H9 (cell line): ENCODE data around the gene P2RY8. TPM values are rescaled to one million over a fixed set of nuclear protein-coding genes. Genes with fewer than 3 reads are reported as not detected.

Source experiments
- DNase-seq: peaks from one replicate; pipeline ENCODE4 v3.0.0-alpha.2; 2017
- H2AFZ ChIP-seq: one replicate; pipeline ENCODE4 v1.6.1; 2013; ENCODE audit warnings: mild to moderate bottlenecking, low read length, control low read depth, moderate library complexity
- H2AK5ac ChIP-seq: 2 replicates; pipeline ENCODE4 v1.6.1; 2013; ENCODE audit warnings: low read length, control low read depth, mixed read lengths; ENCODE audit not compliant: insufficient read length
- H2BK120ac ChIP-seq: one replicate; pipeline ENCODE4 v1.6.1; 2013; ENCODE audit warnings: low read depth, mild to moderate bottlenecking, low read length, control low read depth, inconsistent platforms; ENCODE audit not compliant: poor library complexity, severe bottlenecking
- H2BK12ac ChIP-seq: 2 replicates; pipeline ENCODE4 v1.6.1; 2013; ENCODE audit warnings: low read length, control low read depth, mixed read lengths, low read depth; ENCODE audit not compliant: insufficient read length
- H2BK15ac ChIP-seq: 2 replicates; pipeline ENCODE4 v1.6.1; 2013; ENCODE audit warnings: low read depth, low read length, control low read depth
- H2BK20ac ChIP-seq: one replicate; pipeline ENCODE4 v1.6.1; 2013; ENCODE audit warnings: low read depth, mild to moderate bottlenecking, low read length, control low read depth, inconsistent platforms; ENCODE audit not compliant: poor library complexity, severe bottlenecking
- H2BK5ac ChIP-seq: 2 replicates; pipeline ENCODE4 v1.6.1; 2013; ENCODE audit warnings: low read length, control low read depth, mixed read lengths; ENCODE audit not compliant: insufficient read length
- H3K14ac ChIP-seq: 2 replicates; pipeline ENCODE4 v1.6.1; 2013; ENCODE audit warnings: low read length, control low read depth; ENCODE audit not compliant: insufficient read depth
- H3K18ac ChIP-seq: 2 replicates; pipeline ENCODE4 v1.6.1; 2013; ENCODE audit warnings: low read depth, mild to moderate bottlenecking, mixed read lengths, low read length, control low read depth; ENCODE audit not compliant: insufficient read length
- H3K23ac ChIP-seq: 2 replicates; pipeline ENCODE4 v1.6.1; 2013; ENCODE audit warnings: low read length, control low read depth, mixed read lengths, low read depth; ENCODE audit not compliant: insufficient read length
- H3K23me2 ChIP-seq: 2 replicates; pipeline ENCODE4 v1.6.1; 2013; ENCODE audit warnings: low read depth, mild to moderate bottlenecking, mixed read lengths, low read length, control low read depth; ENCODE audit not compliant: insufficient read length, poor library complexity, severe bottlenecking
- H3K27ac ChIP-seq: 2 replicates; pipeline ENCODE4 v1.5.1; 2013; ENCODE audit warnings: low read length, control low read depth, mixed read lengths, low read depth; ENCODE audit not compliant: insufficient read length
- H3K27me3 ChIP-seq: 2 replicates; pipeline ENCODE4 v1.6.1; 2013; ENCODE audit warnings: low read length, control low read depth, inconsistent platforms; ENCODE audit not compliant: insufficient read depth
- H3K4ac ChIP-seq: 2 replicates; pipeline ENCODE4 v1.6.1; 2013; ENCODE audit warnings: low read depth, mild to moderate bottlenecking, control low read depth, inconsistent platforms, low read length, moderate library complexity
- H3K4me1 ChIP-seq: 2 replicates; pipeline ENCODE4 v1.6.1; 2013; ENCODE audit warnings: low read length, control low read depth, inconsistent platforms; ENCODE audit not compliant: insufficient read depth
- H3K4me2 ChIP-seq: 2 replicates; pipeline ENCODE4 v1.6.1; 2013; ENCODE audit warnings: low read length, control low read depth, mixed read lengths; ENCODE audit not compliant: insufficient read length, insufficient read depth
- H3K56ac ChIP-seq: 2 replicates; pipeline ENCODE4 v1.6.1; 2013; ENCODE audit warnings: low read depth, mild to moderate bottlenecking, mixed read lengths, low read length, control low read depth; ENCODE audit not compliant: insufficient read length
- H3K79me1 ChIP-seq: 2 replicates; pipeline ENCODE4 v1.6.1; 2013; ENCODE audit warnings: low read depth, mild to moderate bottlenecking, moderate library complexity, low read length, control low read depth, inconsistent platforms; ENCODE audit not compliant: insufficient read depth, poor library complexity, severe bottlenecking
- H3K79me2 ChIP-seq: 2 replicates; pipeline ENCODE4 v1.6.1; 2013; ENCODE audit warnings: low read length, control low read depth, inconsistent platforms; ENCODE audit not compliant: insufficient read depth
- H3K9ac ChIP-seq: 2 replicates; pipeline ENCODE4 v1.6.1; 2013; ENCODE audit warnings: low read length, control low read depth, mixed read lengths; ENCODE audit not compliant: insufficient read length; ENCODE audit errors: extremely low read depth
- H3K9me3 ChIP-seq: one replicate; pipeline ENCODE4 v1.6.1; 2013; ENCODE audit warnings: low read depth, low read length, inconsistent platforms; ENCODE audit not compliant: control insufficient read depth
- H3T11ph ChIP-seq: one replicate; pipeline ENCODE4 v1.6.1; 2013; ENCODE audit warnings: mild to moderate bottlenecking, low read length, control low read depth, inconsistent platforms
- H4K20me1 ChIP-seq: one replicate; pipeline ENCODE4 v1.6.1; 2013; ENCODE audit not compliant: control insufficient read depth, insufficient read length, insufficient read depth
- H4K5ac ChIP-seq: 2 replicates; pipeline ENCODE4 v1.6.1; 2013; ENCODE audit warnings: low read depth, mild to moderate bottlenecking, mixed read lengths, low read length, control low read depth; ENCODE audit not compliant: insufficient read length
- H4K8ac ChIP-seq: replicated peaks from 2 replicates; pipeline ENCODE4 v1.6.1; 2013; ENCODE audit warnings: low read length, control low read depth, mixed read lengths, low read depth; ENCODE audit not compliant: insufficient read length
- H4K91ac ChIP-seq: 2 replicates; pipeline ENCODE4 v1.6.1; 2013; ENCODE audit warnings: low read depth, mild to moderate bottlenecking, moderate library complexity, mixed read lengths, low read length, control low read depth; ENCODE audit not compliant: insufficient read length
- H3K27ac Mint-ChIP-seq, 3 experiments: 2 replicates in 2 of 3; 3 replicates in 1 of 3; pipeline ENCODE4 v1.8.0; 2020 to 2021; ENCODE audit warnings: mixed read lengths in 3 of 3, mild to moderate bottlenecking in 1 of 3, moderate library complexity in 1 of 3
- H3K27me3 Mint-ChIP-seq: 2 replicates; pipeline ENCODE4 v1.8.0; 2021; ENCODE audit warnings: low read depth, mild to moderate bottlenecking, moderate library complexity, mixed read lengths
- H3K36me3 Mint-ChIP-seq, 3 experiments: 2 replicates in 2 of 3; 3 replicates in 1 of 3; pipeline ENCODE4 v1.8.0; 2020 to 2021; ENCODE audit warnings: low read depth in 3 of 3, mixed read lengths in 3 of 3; ENCODE audit not compliant: insufficient read depth in 1 of 3
- H3K4me1 Mint-ChIP-seq, 2 experiments: 2 replicates each; pipeline ENCODE4 v1.8.0; 2020; ENCODE audit warnings: mixed read lengths in 2 of 2
- H3K4me3 Mint-ChIP-seq, 2 experiments: 2 replicates in 1 of 2; 3 replicates in 1 of 2; pipeline ENCODE4 v1.8.0; 2020 to 2021; ENCODE audit warnings: mild to moderate bottlenecking in 2 of 2, mixed read lengths in 2 of 2, moderate library complexity in 1 of 2
- H3K9me3 Mint-ChIP-seq, 2 experiments: 2 replicates in 1 of 2; 3 replicates in 1 of 2; pipeline ENCODE4 v1.8.0; 2020; ENCODE audit warnings: mild to moderate bottlenecking in 2 of 2, mixed read lengths in 2 of 2, moderate library complexity in 1 of 2
- CTCF ChIP-seq: fragments of 200-600 bp; sonication (generic); conservative IDR thresholded peaks from 3 replicates; pipeline ENCODE4 v1.8.0; 2021; ENCODE audit warnings: antibody characterized with exemption, mild to moderate bottlenecking
- WGBS: extraction: QIAGEN DNeasy Blood & Tissue Kit; methylation state at CpG from one replicate; pipeline ENCODE4 v1.1.7; 2013; ENCODE audit warnings: missing lambda C conversion rate, low lambda C conversion rate, mixed read lengths; ENCODE audit not compliant: insufficient read length; ENCODE audit errors: extremely low coverage; 5-methylcytosine and 5-hydroxymethylcytosine counted together
- total RNA-seq: library from RNA; stranded (reverse); gene quantifications from 2 replicates; pipeline ENCODE4 v1.2.1, GENCODE V29; 2021

Gene P2RY8
- total RNA-seq, 1 experiment from 2014 or later: not detected

GRCh38 chrX:1493877-1494510 lies 43.0 kb downstream of the P2RY8 start:
- Histone ChIP-seq H3T11ph (no peak overlapping the region), H3K4me2 (peak overlapping the region; percentile 51), H2AK5ac (no peak overlapping the region), H2BK5ac (no peak overlapping the region), H3K56ac (no peak overlapping the region), H3K27ac (no peak overlapping the region), H2BK20ac (no peak overlapping the region), H3K27me3 (no peaks in the 10 kb centered on the region), H2BK120ac (no peak overlapping the region), H2BK15ac (no peak overlapping the region), H3K9me3 (no peaks in the 10 kb centered on the region), H3K23me2 (no peaks in the 10 kb centered on the region), H4K20me1 (no peaks in the 10 kb centered on the region), H3K79me2 (no peaks in the 10 kb centered on the region), H4K8ac (no peak overlapping the region), H3K4me1 (no peaks in the 10 kb centered on the region), H3K79me1 (no peaks in the 10 kb centered on the region), H3K23ac (no peak overlapping the region), H4K91ac (no peak overlapping the region), H3K18ac (no peak overlapping the region), H3K14ac (peak overlapping the region; percentile 61; the same call in 1 of the 2 replicates), H2AFZ (peak overlapping the region; percentile 76), H3K9ac (no peak overlapping the region), H4K5ac (no peak overlapping the region), H3K4ac (no peak overlapping the region), H2BK12ac (no peak overlapping the region)
- Mint-ChIP-seq H3K9me3 (peaks cover 16 to 19% of the 10 kb centered on the region in 2 experiments), H3K4me3 (peak overlapping the region in 1 of 2 experiments; percentile 45; a peak in 2 of 5 replicates), H3K36me3 (peaks cover 0 to 5% (median 0%) of the 10 kb centered on the region in 3 experiments; a peak in 3 of 7 replicates), H3K4me1 (peaks cover 3 to 8% of the 10 kb centered on the region in 2 experiments; a peak in 3 of 4 replicates), H3K27me3 (peaks cover 5% of the 10 kb centered on the region), H3K27ac (no peak overlapping the region)
- TF ChIP-seq CTCF: no peak
- WGBS: no CpG with 5 or more reads among the region's 15 CpGs
- DNase-seq: peak; percentile 39
